Mesenchymal stem cell (in vitro differentiated cells and primary cell): ENCODE results near the gene AUTS2.

Source experiments
- DNase-seq: peaks from one replicate; pipeline ENCODE4 v3.0.0-alpha.2; 2013
- H2AFZ ChIP-seq: one replicate; pipeline ENCODE4 v1.6.1; 2013; ENCODE audit warnings: low read depth, mild to moderate bottlenecking, control low read depth, inconsistent platforms, low read length, moderate library complexity
- H2AK5ac ChIP-seq: 2 replicates; pipeline ENCODE4 v1.6.1; 2013; ENCODE audit warnings: low read length, moderate library complexity, mild to moderate bottlenecking, inconsistent platforms; ENCODE audit not compliant: severe bottlenecking
- H2BK120ac ChIP-seq: one replicate; pipeline ENCODE4 v1.6.1; 2013; ENCODE audit warnings: low read depth, mild to moderate bottlenecking, inconsistent platforms, low read length, moderate library complexity
- H2BK12ac ChIP-seq, 2 experiments: one replicate each; pipeline ENCODE4 v1.6.1; 2013; ENCODE audit warnings: inconsistent platforms in 2 of 2, low read length in 2 of 2, mild to moderate bottlenecking in 2 of 2, moderate library complexity in 2 of 2, control low read depth in 1 of 2
- H2BK15ac ChIP-seq: one replicate; pipeline ENCODE4 v1.6.1; 2013; ENCODE audit warnings: mild to moderate bottlenecking, low read depth, inconsistent platforms; ENCODE audit not compliant: poor library complexity, severe bottlenecking
- H2BK5ac ChIP-seq: 2 replicates; pipeline ENCODE4 v1.6.1; 2013; ENCODE audit warnings: low read depth, mild to moderate bottlenecking, low read length, control low read depth, inconsistent platforms; ENCODE audit not compliant: poor library complexity, severe bottlenecking
- H3K14ac ChIP-seq, 2 experiments: one replicate each; pipeline ENCODE4 v1.6.1; 2013; ENCODE audit warnings: inconsistent platforms in 2 of 2, low read length in 2 of 2, control low read depth in 1 of 2, mild to moderate bottlenecking in 1 of 2, moderate library complexity in 1 of 2
- H3K18ac ChIP-seq, 2 experiments: one replicate each; pipeline ENCODE4 v1.6.1; 2013; ENCODE audit warnings: inconsistent platforms in 2 of 2, low read length in 2 of 2, control low read depth in 1 of 2, low read depth in 1 of 2, mild to moderate bottlenecking in 1 of 2
- H3K23ac ChIP-seq, 2 experiments: one replicate each; pipeline ENCODE4 v1.6.1; 2013; ENCODE audit warnings: inconsistent platforms in 2 of 2, low read length in 2 of 2, mild to moderate bottlenecking in 2 of 2, moderate library complexity in 2 of 2, control low read depth in 1 of 2
- H3K27ac ChIP-seq: 2 replicates; pipeline ENCODE4 v1.5.1; 2013; ENCODE audit warnings: mild to moderate bottlenecking, moderate library complexity, low read length, control low read depth, inconsistent platforms; ENCODE audit not compliant: poor library complexity, severe bottlenecking
- H3K27me3 ChIP-seq, 2 experiments: 2 replicates each; pipeline versions ENCODE4 v1.6.1 to v1.7.0; 2013; ENCODE audit warnings: low read length in 2 of 2, mild to moderate bottlenecking in 2 of 2, moderate library complexity in 2 of 2, control low read depth in 1 of 2, inconsistent platforms in 1 of 2; ENCODE audit not compliant: control insufficient read depth in 1 of 2, insufficient read depth in 1 of 2
- H3K36me3 ChIP-seq, 2 experiments: 2 replicates each; pipeline versions ENCODE4 v1.6.1 to v1.7.0; 2013; ENCODE audit warnings: low read length in 2 of 2, control low read depth in 1 of 2, inconsistent platforms in 1 of 2, low read depth in 1 of 2, mild to moderate bottlenecking in 1 of 2; ENCODE audit not compliant: insufficient read depth in 2 of 2, control insufficient read depth in 1 of 2
- H3K4ac ChIP-seq, 2 experiments: one replicate each; pipeline ENCODE4 v1.6.1; 2013; ENCODE audit warnings: inconsistent platforms in 2 of 2, low read length in 2 of 2, mild to moderate bottlenecking in 2 of 2, moderate library complexity in 2 of 2, control low read depth in 1 of 2, low read depth in 1 of 2
- H3K4me1 ChIP-seq: 2 replicates; pipeline ENCODE4 v1.6.1; 2013; ENCODE audit warnings: low read depth, low read length, control low read depth; ENCODE audit not compliant: control insufficient read depth, insufficient read depth
- H3K4me2 ChIP-seq: 2 replicates; pipeline ENCODE4 v1.6.1; 2013; ENCODE audit warnings: low read length, mild to moderate bottlenecking, inconsistent platforms; ENCODE audit not compliant: poor library complexity, severe bottlenecking
- H3K4me3 ChIP-seq, 2 experiments: 2 replicates each; pipeline versions ENCODE4 v1.5.1 to v1.7.0; 2013; ENCODE audit warnings: low read length in 2 of 2, mild to moderate bottlenecking in 2 of 2, control low read depth in 1 of 2, low read depth in 1 of 2; ENCODE audit not compliant: insufficient read depth in 1 of 2
- H3K79me1 ChIP-seq: replicated peaks from 2 replicates; pipeline ENCODE4 v1.6.1; 2013; ENCODE audit warnings: mild to moderate bottlenecking, control low read depth, low read length, inconsistent platforms; ENCODE audit not compliant: poor library complexity, severe bottlenecking
- H3K9ac ChIP-seq: 2 replicates; pipeline ENCODE4 v1.7.0; 2013; ENCODE audit warnings: mild to moderate bottlenecking, low read length, moderate library complexity
- H3K9me3 ChIP-seq: 2 replicates; pipeline ENCODE4 v1.7.0; 2013; ENCODE audit warnings: mild to moderate bottlenecking, low read length; ENCODE audit not compliant: control insufficient read depth
- H4K8ac ChIP-seq: one replicate; pipeline ENCODE4 v1.6.1; 2013; ENCODE audit warnings: inconsistent platforms, mild to moderate bottlenecking, low read length, moderate library complexity
- H4K91ac ChIP-seq: one replicate; pipeline ENCODE4 v1.6.1; 2013; ENCODE audit warnings: mild to moderate bottlenecking, low read length, inconsistent platforms
- WGBS: methylation state at CpG from one replicate; pipeline ENCODE4 v1.1.7; 2013; ENCODE audit warnings: mixed read lengths; 5-methylcytosine and 5-hydroxymethylcytosine counted together

The AUTS2 gene

GRCh38 chr7:70777251-70777650 lies 1179.0 kb downstream of the AUTS2 start:
- Histone ChIP-seq H3K9me3 (no peaks in the 10 kb centered on the region), H4K8ac (no peak overlapping the region), H2BK5ac (no peak overlapping the region), H3K4me3 (no peak overlapping the region), H2BK120ac (no peak overlapping the region), H2BK12ac (no peak overlapping the region), H2BK15ac (no peak overlapping the region), H2AFZ (no peak overlapping the region), H2AK5ac (no peak overlapping the region), H3K27me3 (no peaks in the 10 kb centered on the region), H3K27ac (no peak overlapping the region), H4K91ac (no peak overlapping the region), H3K4me1 (no peaks in the 10 kb centered on the region), H3K4ac (no peak overlapping the region), H3K18ac (no peak overlapping the region), H3K4me2 (no peak overlapping the region), H3K9ac (no peak overlapping the region), H3K23ac (no peak overlapping the region), H3K36me3 (peaks cover 32 to 79% of the 10 kb centered on the region in 2 experiments), H3K79me1 (peaks cover 9% of the 10 kb centered on the region), H3K14ac (no peak overlapping the region)
- DNase-seq: no peak

GRCh38 chr7:70778585-70778984 lies 1180.3 kb downstream of the AUTS2 start:
- Histone ChIP-seq H3K18ac (no peak overlapping the region), H3K23ac (no peak overlapping the region), H3K27me3 (no peaks in the 10 kb centered on the region), H3K4me2 (no peak overlapping the region), H2AFZ (no peak overlapping the region), H3K4me3 (no peak overlapping the region), H3K14ac (no peak overlapping the region), H2BK12ac (no peak overlapping the region), H2BK5ac (no peak overlapping the region), H2BK15ac (no peak overlapping the region), H3K4ac (no peak overlapping the region), H3K9me3 (no peaks in the 10 kb centered on the region), H3K9ac (no peak overlapping the region), H3K4me1 (no peaks in the 10 kb centered on the region), H3K36me3 (peaks cover 34 to 76% of the 10 kb centered on the region in 2 experiments), H2AK5ac (no peak overlapping the region), H4K8ac (no peak overlapping the region), H2BK120ac (no peak overlapping the region), H4K91ac (no peak overlapping the region), H3K79me1 (peaks cover 9% of the 10 kb centered on the region), H3K27ac (no peak overlapping the region)
- WGBS: 78% methylated on average over 2 of the region's 3 CpGs
- no peak for DNase-seq

GRCh38 chr7:70779321-70779720 lies 1181.0 kb downstream of the AUTS2 start:
- Histone ChIP-seq H3K36me3 (peaks cover 34 to 76% of the 10 kb centered on the region in 2 experiments), H3K9me3 (no peaks in the 10 kb centered on the region), H3K14ac (no peak overlapping the region), H2AFZ (no peak overlapping the region), H2AK5ac (no peak overlapping the region), H2BK120ac (no peak overlapping the region), H3K4ac (no peak overlapping the region), H4K8ac (no peak overlapping the region), H2BK12ac (no peak overlapping the region), H3K79me1 (peaks cover 7% of the 10 kb centered on the region), H3K4me3 (no peak overlapping the region), H4K91ac (no peak overlapping the region), H3K4me1 (no peaks in the 10 kb centered on the region), H3K27me3 (no peaks in the 10 kb centered on the region), H3K4me2 (no peak overlapping the region), H2BK15ac (no peak overlapping the region), H3K18ac (no peak overlapping the region), H3K23ac (no peak overlapping the region), H3K9ac (no peak overlapping the region), H2BK5ac (no peak overlapping the region), H3K27ac (no peak overlapping the region)
- no peak for DNase-seq
- WGBS: 87% methylated on average over 7 of the region's 7 CpGs

- no peak overlapping the region for H2BK12ac ChIP-seq
- no peak overlapping the region for H2AK5ac ChIP-seq
- DNase-seq: no peak
- no peak overlapping the region for H3K4me3 ChIP-seq
- H3K18ac ChIP-seq: no peak overlapping the region
- no peaks in the 10 kb centered on the region for H3K9me3 ChIP-seq
- no peak overlapping the region for H3K23ac ChIP-seq
- no peak overlapping the region for H3K14ac ChIP-seq
- H2BK5ac ChIP-seq: no peak overlapping the region
- H3K4ac ChIP-seq: no peak overlapping the region
- no peak overlapping the region for H3K27ac ChIP-seq
- no peak overlapping the region for H3K4me2 ChIP-seq
- H4K8ac ChIP-seq: no peak overlapping the region
- H2BK120ac ChIP-seq: no peak overlapping the region
- no peak overlapping the region for H3K9ac ChIP-seq
- H2AFZ ChIP-seq: no peak overlapping the region
- H2BK15ac ChIP-seq: no peak overlapping the region
- H4K91ac ChIP-seq: no peak overlapping the region
- H3K79me1 ChIP-seq: peaks cover 6% of the 10 kb centered on the region
- H3K4me1 ChIP-seq: peaks cover 2% of the 10 kb centered on the region
- 88% methylated on average over 10 of the region's 11 CpGs for WGBS
- H3K27me3 ChIP-seq: no peaks in the 10 kb centered on the region
- peaks cover 44 to 84% of the 10 kb centered on the region in 2 experiments for H3K36me3 ChIP-seq
Observed at GRCh38 chr7:70781922-70782311, 1183.6 kb downstream of the AUTS2 start.
